Heart left ventricle (tissue), 13 donors: Measurements from ENCODE around the gene PFDN6.

Experiments used
- CTCF ChIP-seq, 12 donors: fragments of 200-600 bp; sonication (generic) in 4 of 12; IDR thresholded peaks; one replicate each; pipeline versions ENCODE4 v1.5.0 to v1.8.0; 2018 to 2022; ENCODE audit warnings: antibody characterized with exemption in 12 of 12, mild to moderate bottlenecking in 5 of 12
- POLR2A ChIP-seq, 2 donors: fragments of 450-650 bp; IDR thresholded peaks; one replicate each; pipeline ENCODE4 v1.6.1; 2017; ENCODE audit warnings: antibody characterized with exemption in 2 of 2, mild to moderate bottlenecking in 2 of 2, moderate library complexity in 2 of 2
- donor health status: ischemic (EF 13 %, LVEDD 7.1; RV severe dilation, severe dysfunction).
- donor health status: DM: no; HTN: yes; CAD: no.
- donor health status: DM: no; HTN: no; CAD: no.
- donor health status: ischemic (EF 25% LVEDD 6.9; RV normal size, moderate dysfunction).
- donor health status: ischemic (EF 25% LVEDD 5.7; RV mildly dilated, moderate dysfunction).
- donor health status: ischemic (EF 35%, LVEDD 5.7; RV mildly dilated, moderate dysfunction).
- donor health status: nonischemic (EF 11% LVEDD 7.7; RV severe dilation, severe dysfunction).
- donor health status: DM: yes; HTN: yes; CAD: no.
- donor health status: PGD.
- donor health status: ischemic (EF 29% LVEDD 5.4; RV normal size, mild dysfunction).
- donor health status: nonischemic (EF 23%, LVEDD 6.1; RV moderate dilation, normal function).

- TF ChIP-seq CTCF (IDR thresholded peaks at IDR 0.05) = no peak
- TF ChIP-seq POLR2A (IDR thresholded peaks at IDR 0.05) = no peak
Observed at GRCh38 chr6:33336495-33336894, 47.1 kb downstream of the PFDN6 start.
